ENCODE data around the gene CDC34. TPM values are rescaled to one million over a fixed set of nuclear protein-coding genes. Genes with fewer than 3 reads are reported as not detected.
"Not testable (repeated sequence)": the region's sequence is repeated elsewhere in the genome, so short reads cannot be mapped to it uniquely, and the experiment has no call there.

Gene CDC34
- total RNA-seq, 1 donor from 2014 or later, result 42.5 TPM

DNA sequence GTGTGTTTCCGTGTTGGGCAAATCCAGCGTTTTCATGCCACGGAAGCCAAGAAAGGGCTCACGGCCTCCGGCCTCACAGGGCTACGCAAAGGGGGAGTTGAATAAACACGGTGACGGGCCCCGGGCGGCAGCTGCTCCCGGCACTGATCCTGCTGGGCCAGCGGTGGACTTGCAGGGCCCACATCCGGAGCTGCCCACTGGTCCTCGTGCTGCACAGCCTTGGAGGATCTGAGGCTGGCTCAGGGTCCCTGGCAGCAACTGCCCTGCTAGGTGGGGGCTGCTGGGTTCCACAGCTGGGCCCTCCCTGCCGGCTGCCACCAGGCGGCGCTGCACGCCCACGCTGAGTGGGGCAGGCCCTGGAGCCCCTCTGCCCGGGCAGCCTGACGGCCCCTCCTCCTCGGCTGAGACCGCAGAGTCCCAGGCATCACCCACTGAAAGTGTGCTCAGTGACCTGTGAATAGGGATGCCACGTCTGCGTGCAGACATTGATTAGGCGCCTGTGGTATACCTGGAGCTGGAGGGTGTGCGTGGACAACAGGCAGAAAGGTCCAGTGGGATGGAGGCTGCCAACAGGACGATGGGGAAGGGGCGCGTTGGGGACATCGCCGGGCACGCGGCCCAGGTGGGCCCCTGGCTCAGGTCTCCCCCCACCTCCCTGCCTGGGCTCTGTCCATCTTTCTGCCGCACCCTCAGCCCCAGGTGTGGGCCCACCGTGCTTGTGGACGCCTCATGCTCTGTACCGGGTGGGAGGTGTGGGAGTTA, 52.9 kb downstream of the CDC34 start:
- Histone ChIP-seq H3K4me1 (no peaks in the 10 kb centered on the region), H3K4me2 (no peak overlapping the region), H3K36me3 (no peaks in the 10 kb centered on the region), H3K27ac (peak overlapping the region; percentile 81), H3F3A (ENCODE audit: low read depth) (peaks cover 43% of the 10 kb centered on the region), H2AFZ (replicated peaks) (no peak overlapping the region), H3K79me2 (ENCODE audit: low read depth) (peaks cover 12% of the 10 kb centered on the region), H3K9ac (no peak overlapping the region), H4K20me1 (ENCODE audit: low read depth) (peaks cover 89% of the 10 kb centered on the region), H3K4me3 (no peak overlapping the region), H3K9me3 (ENCODE audit: low read depth) (no peaks in the 10 kb centered on the region), H3K27me3 (peaks cover 23% of the 10 kb centered on the region)
- peak overlapping the region; percentile 72 for H3K4me3 Mint-ChIP-seq
- H3K27ac Mint-ChIP-seq, result no peak overlapping the region
- peak; percentile 82 for DNase-seq (ENCODE audit: low spot score)
- H3K9me3 Mint-ChIP-seq, result peaks cover 2% of the 10 kb centered on the region
- no peaks in the 10 kb centered on the region for H3K36me3 Mint-ChIP-seq
- peaks cover 7% of the 10 kb centered on the region for H3K4me1 Mint-ChIP-seq
- TF ChIP-seq EZH2phosphoT487 (IDR thresholded peaks at IDR 0.05) (no peak), CTCF (IDR thresholded peaks at IDR 0.05) (peak; percentile 93), EZH2 (IDR thresholded peaks at IDR 0.05) (no peak)
- H3K27me3 Mint-ChIP-seq (ENCODE audit: insufficient read depth, low read depth), result peaks cover 17% of the 10 kb centered on the region

- peaks cover 82% of the 10 kb centered on the region for H4K20me1 ChIP-seq (ENCODE audit: low read depth)
- not testable (repeated sequence) for H2AFZ ChIP-seq (replicated peaks); H3K9ac ChIP-seq; H3K4me1 ChIP-seq; H3K9me3 ChIP-seq (ENCODE audit: low read depth); H3K36me3 Mint-ChIP-seq; H3K27ac Mint-ChIP-seq; H3K4me1 Mint-ChIP-seq; H3K4me3 ChIP-seq; H3K36me3 ChIP-seq; H3K9me3 Mint-ChIP-seq; H3K4me3 Mint-ChIP-seq; H3K79me2 ChIP-seq (ENCODE audit: low read depth); H3K27ac ChIP-seq; H3K4me2 ChIP-seq; DNase-seq (ENCODE audit: low spot score)
- peaks cover 26% of the 10 kb centered on the region for H3K27me3 ChIP-seq
- peaks cover 43% of the 10 kb centered on the region for H3F3A ChIP-seq (ENCODE audit: low read depth)
- H3K27me3 Mint-ChIP-seq (ENCODE audit: insufficient read depth, low read depth), result peaks cover 17% of the 10 kb centered on the region
Measured at GRCh38 chr19:585146-585545, 53.6 kb downstream of the CDC34 start.

DNA sequence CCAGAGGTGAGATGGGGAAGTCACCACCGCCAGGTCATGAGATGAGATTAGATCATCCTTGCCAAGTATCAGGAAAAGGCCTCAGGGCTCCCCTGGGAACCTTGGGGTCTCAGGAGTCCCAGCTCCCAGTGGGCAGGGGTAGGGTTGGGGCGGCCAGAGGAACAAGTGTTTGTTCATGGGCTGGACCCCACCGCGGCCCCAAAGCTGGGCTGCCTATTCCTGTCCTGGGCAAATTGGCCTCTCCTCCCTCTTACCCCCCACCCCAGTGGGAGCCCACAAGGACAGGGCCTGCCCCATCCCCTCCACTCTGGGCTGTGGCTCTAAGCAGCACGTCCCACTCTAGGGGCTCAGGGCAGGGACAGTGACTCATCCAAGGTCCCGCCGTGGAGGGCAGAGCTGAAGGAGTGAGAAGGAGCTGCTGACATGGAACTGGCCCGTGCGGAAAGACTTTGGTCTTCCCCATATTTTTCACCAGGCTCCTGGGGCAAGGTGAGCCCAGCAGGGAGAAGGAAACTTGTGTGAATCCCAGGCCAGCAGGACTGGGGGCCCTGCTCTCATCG, 54.1 kb downstream of the CDC34 start:
- no peak overlapping the region for H3K4me2 ChIP-seq
- H3K27ac Mint-ChIP-seq, result no peak overlapping the region

More for the DNA sequence above, 54.1 kb downstream of the CDC34 start:
- TF ChIP-seq EZH2phosphoT487 (IDR thresholded peaks at IDR 0.05) (no peak), EZH2 (IDR thresholded peaks at IDR 0.05) (no peak), CTCF (IDR thresholded peaks at IDR 0.05) (no peak)
- H3K79me2 ChIP-seq (ENCODE audit: low read depth), result peaks cover under 1% of the 10 kb centered on the region
- no peaks in the 10 kb centered on the region for H3K9me3 ChIP-seq (ENCODE audit: low read depth)
- DNase-seq (ENCODE audit: low spot score), result no peak
- peaks cover 43% of the 10 kb centered on the region for H3F3A ChIP-seq (ENCODE audit: low read depth)
- Mint-ChIP-seq H3K9me3 (peaks cover 2% of the 10 kb centered on the region), H3K27me3 (ENCODE audit: insufficient read depth, low read depth) (peaks cover 17% of the 10 kb centered on the region), H3K4me3 (no peak overlapping the region), H3K36me3 (no peaks in the 10 kb centered on the region), H3K4me1 (peaks cover 7% of the 10 kb centered on the region)
- H3K36me3 ChIP-seq, result no peaks in the 10 kb centered on the region
- H3K9ac ChIP-seq, result no peak overlapping the region
- H3K27ac ChIP-seq, result no peak overlapping the region
- no peak overlapping the region for H3K4me3 ChIP-seq
- peaks cover 81% of the 10 kb centered on the region for H4K20me1 ChIP-seq (ENCODE audit: low read depth)
- H3K27me3 ChIP-seq, result peaks cover 31% of the 10 kb centered on the region
- H3K4me1 ChIP-seq, result no peaks in the 10 kb centered on the region
- H2AFZ ChIP-seq (replicated peaks), result no peak overlapping the region

All from neural progenitor cell (in vitro differentiated cells).